K562 (cell line): ENCODE data around the gene FTL. TPM values are rescaled to one million over a fixed set of nuclear protein-coding genes. Genes with fewer than 3 reads are reported as not detected.
A peak's percentile ranks its signal among the peaks of the same experiment; 100 is the strongest.

ENCODE experiments used
- AFF4 ChIP-seq: sonication (generic); formaldehyde crosslinking; IDR thresholded peaks from 2 replicates; pipeline ENCODE4 v1.8.0; 2023; ENCODE audit warnings: mild to moderate bottlenecking, missing genetic modification reagents
- BCL6 ChIP-seq: fragments of 250-450 bp; sonication (Bioruptor Pico); IDR thresholded peaks from 2 replicates; pipeline ENCODE4 v1.4.0; 2020
- EWSR1 ChIP-seq: fragments of 450-650 bp; IDR thresholded peaks from 2 replicates; pipeline ENCODE4 v1.6.1; 2018; ENCODE audit warnings: borderline replicate concordance, mild to moderate bottlenecking, low read depth, moderate library complexity; ENCODE audit not compliant: partially characterized antibody
- IRF2 ChIP-seq: sonication (generic); formaldehyde crosslinking; IDR thresholded peaks from 2 replicates; pipeline ENCODE4 v1.8.1; 2022; ENCODE audit warnings: mild to moderate bottlenecking, missing genetic modification reagents
- MEF2D ChIP-seq: conservative IDR thresholded peaks from 2 replicates; pipeline ENCODE4 v1.6.1; 2016; ENCODE audit warnings: low read depth, missing genetic modification characterization, missing compliant biosample characterization
- NFIX ChIP-seq: fragments of 250-450 bp; sonication (Bioruptor Pico); IDR thresholded peaks from 2 replicates; pipeline ENCODE4 v1.4.0; 2020; ENCODE audit warnings: low read depth, mild to moderate bottlenecking, moderate library complexity
- PCBP2 ChIP-seq: fragments of 200-400 bp; formaldehyde crosslinking; IDR thresholded peaks from 2 replicates; pipeline ENCODE4 v1.6.1; 2018; ENCODE audit warnings: low read length, low read depth, mild to moderate bottlenecking, moderate library complexity; ENCODE audit not compliant: poor library complexity, severe bottlenecking
- RERE ChIP-seq: sonication (generic); formaldehyde crosslinking; IDR thresholded peaks from 2 replicates; pipeline ENCODE4 v1.8.0; 2023; ENCODE audit warnings: missing genetic modification reagents, mild to moderate bottlenecking, borderline replicate concordance
- SMARCB1 ChIP-seq: IDR thresholded peaks from 2 replicates; pipeline ENCODE4 v1.6.1; 2011; ENCODE audit warnings: improper control_type of control experiment, low read depth; ENCODE audit not compliant: insufficient read length
- SOX6 ChIP-seq: fragments of 450-650 bp; IDR thresholded peaks from 2 replicates; pipeline ENCODE4 v1.6.1; 2014; ENCODE audit warnings: mild to moderate bottlenecking
- SUPT5H ChIP-seq: fragments of 450-650 bp; IDR thresholded peaks from 2 replicates; pipeline ENCODE4 v1.6.1; 2016
- polyA plus RNA-seq, 8 experiments: library from polyadenylated mRNA; depleted of rRNA in 4 of 8; stranded (reverse) in 5 of 8; unstranded in 3 of 8; fragments of >200 nt; fragmentation: Nextera tagmentation in 2 of 8; fragmentation: Illumina TruSeq in 1 of 8; extraction: Ambion mirVana in 2 of 8; extraction: Trizol in 1 of 8; gene quantifications; 2 replicates each; pipeline versions ENCODE4 v1.2.1 to v1.2.3, GENCODE V29; 2011 to 2014; ENCODE audit warnings: inconsistent platforms in 1 of 8, missing spikeins in 1 of 8
- total RNA-seq, 7 experiments: library from RNA; depleted of rRNA in 6 of 7; stranded (reverse); fragments of >200 nt in 6 of 7; fragmentation: Illumina TruSeq in 2 of 7; extraction: Trizol in 2 of 7; gene quantifications; 2 replicates each; pipeline versions ENCODE4 v1.2.1 to v1.2.3, GENCODE V29; 2011 to 2021; ENCODE audit warnings: low replicate concordance in 1 of 7
- TF ChIP-seq, protein P1 (sequence below), 2 experiments: fragments of 150-350 bp in 1 of 2; IDR thresholded peaks; 2 replicates each; pipeline ENCODE4 v1.6.1; 2012 to 2016; ENCODE audit warnings: low read depth in 2 of 2, low read length in 2 of 2, mild to moderate bottlenecking in 1 of 2, moderate library complexity in 1 of 2

The FTL gene
- total and polyA plus RNA-seq, 9 of the 15 experiments (the other 6 are each of a cell fraction or from before 2014, with no cell fraction given): 1,231 to 27,415 (median 3,965) TPM

- TF ChIP-seq RERE (CRISPR knock-in tag) (0 out of 2 replicates have a peak, but pooled peaks have one; percentile 41), PCBP2 (no peak), EWSR1 (no peak), SOX6 (peak; percentile 65), SMARCB1 (no peak), MEF2D (0 out of 2 replicates have a peak, but pooled peaks have one; percentile 53), IRF2 (CRISPR knock-in tag) (peak; percentile 36; the same call in 1 of the 2 replicates), BCL6 (CRISPR knock-in tag) (no peak), NFIX (CRISPR knock-in tag) (no peak), AFF4 (CRISPR knock-in tag) (peak; percentile 100), SUPT5H (peak; percentile 100)
- TF ChIP-seq, protein P1, sequence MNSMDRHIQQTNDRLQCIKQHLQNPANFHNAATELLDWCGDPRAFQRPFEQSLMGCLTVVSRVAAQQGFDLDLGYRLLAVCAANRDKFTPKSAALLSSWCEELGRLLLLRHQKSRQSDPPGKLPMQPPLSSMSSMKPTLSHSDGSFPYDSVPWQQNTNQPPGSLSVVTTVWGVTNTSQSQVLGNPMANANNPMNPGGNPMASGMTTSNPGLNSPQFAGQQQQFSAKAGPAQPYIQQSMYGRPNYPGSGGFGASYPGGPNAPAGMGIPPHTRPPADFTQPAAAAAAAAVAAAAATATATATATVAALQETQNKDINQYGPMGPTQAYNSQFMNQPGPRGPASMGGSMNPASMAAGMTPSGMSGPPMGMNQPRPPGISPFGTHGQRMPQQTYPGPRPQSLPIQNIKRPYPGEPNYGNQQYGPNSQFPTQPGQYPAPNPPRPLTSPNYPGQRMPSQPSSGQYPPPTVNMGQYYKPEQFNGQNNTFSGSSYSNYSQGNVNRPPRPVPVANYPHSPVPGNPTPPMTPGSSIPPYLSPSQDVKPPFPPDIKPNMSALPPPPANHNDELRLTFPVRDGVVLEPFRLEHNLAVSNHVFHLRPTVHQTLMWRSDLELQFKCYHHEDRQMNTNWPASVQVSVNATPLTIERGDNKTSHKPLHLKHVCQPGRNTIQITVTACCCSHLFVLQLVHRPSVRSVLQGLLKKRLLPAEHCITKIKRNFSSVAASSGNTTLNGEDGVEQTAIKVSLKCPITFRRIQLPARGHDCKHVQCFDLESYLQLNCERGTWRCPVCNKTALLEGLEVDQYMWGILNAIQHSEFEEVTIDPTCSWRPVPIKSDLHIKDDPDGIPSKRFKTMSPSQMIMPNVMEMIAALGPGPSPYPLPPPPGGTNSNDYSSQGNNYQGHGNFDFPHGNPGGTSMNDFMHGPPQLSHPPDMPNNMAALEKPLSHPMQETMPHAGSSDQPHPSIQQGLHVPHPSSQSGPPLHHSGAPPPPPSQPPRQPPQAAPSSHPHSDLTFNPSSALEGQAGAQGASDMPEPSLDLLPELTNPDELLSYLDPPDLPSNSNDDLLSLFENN (IDR thresholded peaks at IDR 0.05; ENCODE audit: low read depth in 2 of 2, low read length in 2 of 2): peak in 1 of 2 experiments; percentile 92; a peak in 2 of 4 replicates
These were observed at the start of gene FTL (continued) for GRCh38 chr19:48965040-48965805.
